CMK (cell line): Measurements from ENCODE around the gene IFT122.

Experiments used
- DNase-seq: peaks from one replicate; pipeline ENCODE4 v3.0.0-alpha.2; 2010; ENCODE audit warnings: low read depth

IFT122 gene

GRCh38 chr3:129413687-129414506 lies 26.1 kb upstream of the IFT122 start:
- DNase-seq = no peak

GRCh38 chr3:129415378-129415777 lies 24.6 kb upstream of the IFT122 start:
- no peak for DNase-seq

- DNase-seq = no peak
Observed at GRCh38 chr3:129415830-129416229, 24.2 kb upstream of the IFT122 start.

- no peak for DNase-seq
Observed at GRCh38 chr3:129416415-129416814, 23.6 kb upstream of the IFT122 start.

- DNase-seq = no peak
Observed at GRCh38 chr3:129417326-129417725, 22.7 kb upstream of the IFT122 start.

GRCh38 chr3:129418041-129418973 lies 21.7 kb upstream of the IFT122 start:
- DNase-seq = no peak

GRCh38 chr3:129419476-129419875 lies 20.5 kb upstream of the IFT122 start:
- DNase-seq = no peak

- no peak for DNase-seq
Observed at GRCh38 chr3:129421236-129421883, 18.7 kb upstream of the IFT122 start.

- DNase-seq = no peak
Observed at GRCh38 chr3:129421988-129422745, 17.9 kb upstream of the IFT122 start.

- no peak for DNase-seq
Observed at GRCh38 chr3:129422897-129423296, 17.1 kb upstream of the IFT122 start.

GRCh38 chr3:129424185-129424841 lies 15.7 kb upstream of the IFT122 start:
- peak; percentile 50 for DNase-seq

GRCh38 chr3:129425213-129425612 lies 14.8 kb upstream of the IFT122 start:
- no peak for DNase-seq

GRCh38 chr3:129425619-129426018 lies 14.4 kb upstream of the IFT122 start:
- DNase-seq = no peak

- DNase-seq = no peak
Observed at GRCh38 chr3:129428007-129428375, 12.0 kb upstream of the IFT122 start.

GRCh38 chr3:129428376-129429079 lies 11.5 kb upstream of the IFT122 start, which contains the start of gene EFCAB12:
EFCAB12 (minus strand) TSS chr3:129428636; CDS start chr3:129428488, 148 bp downstream.
- DNase-seq = peak; percentile 59

GRCh38 chr3:129429080-129429451 lies 11.0 kb upstream of the IFT122 start:
- no peak for DNase-seq

GRCh38 chr3:129429602-129430001 lies 10.4 kb upstream of the IFT122 start:
- DNase-seq = no peak

GRCh38 chr3:129432036-129432435 lies 8.0 kb upstream of the IFT122 start:
- DNase-seq = no peak

GRCh38 chr3:129432671-129433070 lies 7.4 kb upstream of the IFT122 start:
- no peak for DNase-seq

GRCh38 chr3:129433565-129433964 lies 6.5 kb upstream of the IFT122 start:
- DNase-seq = no peak

- no peak for DNase-seq
Observed at GRCh38 chr3:129434140-129434539, 5.9 kb upstream of the IFT122 start.
